Calu3 (cell line): ENCODE data around the gene PIGU. TPM values are rescaled to one million over a fixed set of nuclear protein-coding genes. Genes with fewer than 3 reads are reported as not detected.

ENCODE experiments used
- BruUV-seq: library from RNA; stranded (reverse); fragments of 400-500 nt; replicated peaks from 2 replicates; lab custom pipeline; 2021; lab: Mats Ljungman, UMichigan
- CTCF ChIA-PET: fragments of 300-600 bp; sonication (Branson Sonifier 250); formaldehyde crosslinking; loops from one replicate; lab custom pipeline; 2022; ENCODE audit warnings: antibody characterized with exemption; lab: Charles Lee
- DNase-seq: peaks from one replicate; pipeline ENCODE4 v3.0.0; 2022
- H3K27ac Mint-ChIP-seq: one replicate; pipeline ENCODE4 v1.8.0; 2022; ENCODE audit warnings: mixed read lengths; ENCODE audit not compliant: unreplicated experiment
- H3K27me3 Mint-ChIP-seq: one replicate; pipeline ENCODE4 v1.8.0; 2022; ENCODE audit warnings: mixed read lengths; ENCODE audit not compliant: unreplicated experiment
- H3K36me3 Mint-ChIP-seq: one replicate; pipeline ENCODE4 v1.8.0; 2022; ENCODE audit warnings: mild to moderate bottlenecking, moderate library complexity, mixed read lengths; ENCODE audit not compliant: insufficient read depth, unreplicated experiment
- H3K4me1 Mint-ChIP-seq: one replicate; pipeline ENCODE4 v1.8.0; 2022; ENCODE audit warnings: mild to moderate bottlenecking, low read depth, mixed read lengths; ENCODE audit not compliant: unreplicated experiment
- H3K4me3 Mint-ChIP-seq: one replicate; pipeline ENCODE4 v1.8.0; 2022; ENCODE audit warnings: mild to moderate bottlenecking, low read depth, moderate library complexity, mixed read lengths; ENCODE audit not compliant: unreplicated experiment
- H3K9me3 Mint-ChIP-seq: one replicate; pipeline ENCODE4 v1.8.0; 2022; ENCODE audit warnings: low read depth, mixed read lengths; ENCODE audit not compliant: unreplicated experiment
- CTCF ChIP-seq: fragments of 200-600 bp; IDR thresholded peaks from one replicate; pipeline ENCODE4 v1.8.0; 2022; ENCODE audit warnings: antibody characterized with exemption; ENCODE audit not compliant: unreplicated experiment
- intact Hi-C: fragments of 100-400 bp; cut with micrococcal nuclease; formaldehyde crosslinking; loops from one replicate; pipeline ENCODE4 v1.10.0; 2022; ENCODE audit not compliant: unreplicated experiment
- total RNA-seq: library from RNA; stranded (reverse); gene quantifications from 2 replicates; pipeline ENCODE4 v1.2.3, GENCODE V29; 2022

PIGU gene
- total RNA-seq, 1 experiment from 2014 or later: 42.8 TPM

GRCh38 chr20:34634392-34634791 is 42.5 kb downstream of the PIGU start:
- no TSS peak for BruUV-seq
- H3K36me3 Mint-ChIP-seq: peaks cover 20% of the 10 kb centered on the region
- intact Hi-C loops: no loop called here
- H3K27me3 Mint-ChIP-seq: no peaks in the 10 kb centered on the region
- H3K4me3 Mint-ChIP-seq: no peak overlapping the region
- no peak for DNase-seq
- peak overlapping the region; percentile 41 for H3K27ac Mint-ChIP-seq
- CTCF ChIA-PET: interaction anchor here (1.8 kb wide), 1 partner anchor 19 kb away, joined by 4 read pairs; no protein-coding TSS in a partner anchor
- peaks cover 9% of the 10 kb centered on the region for H3K4me1 Mint-ChIP-seq
- no peak for TF ChIP-seq CTCF
- no peaks in the 10 kb centered on the region for H3K9me3 Mint-ChIP-seq

- Mint-ChIP-seq H3K27me3 (no peaks in the 10 kb centered on the region), H3K36me3 (peaks cover 15% of the 10 kb centered on the region), H3K4me1 (peaks cover 8% of the 10 kb centered on the region), H3K4me3 (no peak overlapping the region), H3K27ac (no peak overlapping the region), H3K9me3 (no peaks in the 10 kb centered on the region)
- no TSS peak for BruUV-seq
- intact Hi-C loops: no loop called here
- DNase-seq: no peak
- TF ChIP-seq CTCF: no peak
- CTCF ChIA-PET: no interaction called here
Observed at GRCh38 chr20:34632870-34633452, 43.9 kb downstream of the PIGU start.

- Mint-ChIP-seq H3K9me3 (no peaks in the 10 kb centered on the region), H3K4me1 (peaks cover 8% of the 10 kb centered on the region), H3K27ac (no peak overlapping the region), H3K4me3 (no peak overlapping the region), H3K27me3 (no peaks in the 10 kb centered on the region), H3K36me3 (no peaks in the 10 kb centered on the region)
- no peak for DNase-seq
- no TSS peak for BruUV-seq
- TF ChIP-seq CTCF: no peak
- CTCF ChIA-PET: interaction anchor here (0.5 to 0.6 kb wide), 2 partner anchors 18 to 86 kb away, joined by 5 to 7 read pairs; no protein-coding TSS in a partner anchor
- intact Hi-C loops: no loop called here
Observed at GRCh38 chr20:34629904-34630303, 47.0 kb downstream of the PIGU start.

GRCh38 chr20:34629342-34629741 is 47.5 kb downstream of the PIGU start:
- Mint-ChIP-seq H3K27me3 (no peaks in the 10 kb centered on the region), H3K4me1 (peaks cover 2% of the 10 kb centered on the region), H3K27ac (no peak overlapping the region), H3K36me3 (no peaks in the 10 kb centered on the region), H3K9me3 (no peaks in the 10 kb centered on the region), H3K4me3 (no peak overlapping the region)
- CTCF ChIA-PET: no interaction called here
- intact Hi-C loops: no loop called here
- no peak for DNase-seq
- BruUV-seq: no TSS peak
- TF ChIP-seq CTCF: no peak
